ENCODE results near the gene ARHGEF10L.

DNA sequence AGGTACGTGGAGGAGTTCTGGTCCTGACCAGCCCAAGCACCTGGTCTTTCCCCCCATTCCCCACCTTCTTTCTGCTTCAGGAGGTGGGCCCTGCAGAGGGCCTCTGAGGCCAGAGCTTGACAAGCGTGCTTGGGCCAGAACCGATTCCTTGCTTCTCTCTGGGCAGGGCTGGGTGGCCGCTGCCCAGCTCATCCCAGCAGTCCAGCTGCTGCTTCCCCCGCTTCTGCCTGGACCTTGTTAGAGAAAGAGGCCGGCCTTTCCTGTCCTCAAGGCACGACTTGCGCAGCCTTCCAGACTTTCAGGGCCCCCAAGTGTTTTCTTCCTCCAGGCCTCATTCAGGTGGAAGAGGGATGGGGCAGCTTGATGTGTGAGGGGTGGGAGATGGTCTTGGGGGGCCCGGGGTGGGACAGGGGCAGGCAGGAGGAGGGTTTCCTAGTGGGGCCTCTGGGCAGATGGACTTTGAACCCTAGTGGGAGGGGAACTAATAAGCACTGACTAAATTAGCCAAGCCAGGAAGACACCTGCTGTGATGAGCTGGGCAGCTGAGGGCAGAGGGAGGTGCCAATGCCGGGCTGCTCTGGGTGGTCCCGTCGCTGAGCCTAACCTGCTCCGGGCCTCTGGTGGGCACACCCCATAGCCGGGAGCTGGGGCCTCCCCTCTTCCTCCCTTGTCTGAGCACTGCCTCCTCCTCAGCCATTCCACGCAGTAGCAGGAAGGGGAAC, 36.5 kb downstream of the ARHGEF10L start:
- TF ChIP-seq, protein P1, sequence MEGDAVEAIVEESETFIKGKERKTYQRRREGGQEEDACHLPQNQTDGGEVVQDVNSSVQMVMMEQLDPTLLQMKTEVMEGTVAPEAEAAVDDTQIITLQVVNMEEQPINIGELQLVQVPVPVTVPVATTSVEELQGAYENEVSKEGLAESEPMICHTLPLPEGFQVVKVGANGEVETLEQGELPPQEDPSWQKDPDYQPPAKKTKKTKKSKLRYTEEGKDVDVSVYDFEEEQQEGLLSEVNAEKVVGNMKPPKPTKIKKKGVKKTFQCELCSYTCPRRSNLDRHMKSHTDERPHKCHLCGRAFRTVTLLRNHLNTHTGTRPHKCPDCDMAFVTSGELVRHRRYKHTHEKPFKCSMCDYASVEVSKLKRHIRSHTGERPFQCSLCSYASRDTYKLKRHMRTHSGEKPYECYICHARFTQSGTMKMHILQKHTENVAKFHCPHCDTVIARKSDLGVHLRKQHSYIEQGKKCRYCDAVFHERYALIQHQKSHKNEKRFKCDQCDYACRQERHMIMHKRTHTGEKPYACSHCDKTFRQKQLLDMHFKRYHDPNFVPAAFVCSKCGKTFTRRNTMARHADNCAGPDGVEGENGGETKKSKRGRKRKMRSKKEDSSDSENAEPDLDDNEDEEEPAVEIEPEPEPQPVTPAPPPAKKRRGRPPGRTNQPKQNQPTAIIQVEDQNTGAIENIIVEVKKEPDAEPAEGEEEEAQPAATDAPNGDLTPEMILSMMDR (IDR thresholded peaks at IDR 0.05): no peak
- TF ChIP-seq POLR2A (IDR thresholded peaks at IDR 0.05): no peak

Measured in Peyer's patch (tissue), 4 donors.